Cerebellar nuclear complex (tissue), 1 donor: ENCODE measurements around the gene CCDC74A.
"Not testable (repeated sequence)": the region's sequence is repeated elsewhere in the genome, so short reads cannot be mapped to it uniquely, and the experiment has no call there.

ENCODE experiments used
- DNase-seq, 2 experiments: peaks; one replicate each; lab custom pipeline; 2025; lab: John Stamatoyannopoulos, UW

CCDC74A gene

DNA sequence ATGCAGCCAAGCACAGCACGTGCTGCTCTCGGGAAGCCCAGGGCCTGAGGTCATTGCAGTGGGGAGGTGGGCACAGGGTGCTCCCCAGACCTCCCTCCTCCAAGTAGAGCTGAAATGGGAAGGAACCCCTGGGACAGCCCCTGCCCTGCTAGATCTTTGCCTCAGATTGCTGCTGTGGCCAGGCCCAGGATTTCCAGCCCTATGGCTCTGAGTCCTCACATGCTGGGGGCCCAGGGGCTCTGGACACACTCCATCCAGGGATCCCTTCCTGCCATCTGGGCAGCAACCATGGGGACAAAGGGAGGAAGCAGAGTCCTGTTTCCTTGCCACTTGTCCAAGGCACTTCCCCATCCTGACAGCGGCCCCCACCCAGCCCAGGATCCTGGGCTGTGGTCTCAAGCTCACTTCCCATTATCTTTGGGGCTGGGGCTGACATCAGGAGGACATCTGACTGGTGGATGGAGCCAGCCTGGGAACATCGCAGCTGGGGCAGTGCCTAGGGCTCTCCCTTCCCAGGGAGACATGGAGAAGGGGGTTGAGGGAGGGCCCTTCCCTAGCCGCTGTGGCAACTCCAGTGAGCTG, 2.3 kb downstream of the CCDC74A start:
- DNase-seq = not testable (repeated sequence)

- DNase-seq = not testable (repeated sequence)
Measured at GRCh38 chr2:131530626-131531344, 3.1 kb downstream of the CCDC74A start.

GRCh38 chr2:131531547-131532185, 4.0 kb downstream of the CCDC74A start:
- DNase-seq = not testable (repeated sequence)

DNA sequence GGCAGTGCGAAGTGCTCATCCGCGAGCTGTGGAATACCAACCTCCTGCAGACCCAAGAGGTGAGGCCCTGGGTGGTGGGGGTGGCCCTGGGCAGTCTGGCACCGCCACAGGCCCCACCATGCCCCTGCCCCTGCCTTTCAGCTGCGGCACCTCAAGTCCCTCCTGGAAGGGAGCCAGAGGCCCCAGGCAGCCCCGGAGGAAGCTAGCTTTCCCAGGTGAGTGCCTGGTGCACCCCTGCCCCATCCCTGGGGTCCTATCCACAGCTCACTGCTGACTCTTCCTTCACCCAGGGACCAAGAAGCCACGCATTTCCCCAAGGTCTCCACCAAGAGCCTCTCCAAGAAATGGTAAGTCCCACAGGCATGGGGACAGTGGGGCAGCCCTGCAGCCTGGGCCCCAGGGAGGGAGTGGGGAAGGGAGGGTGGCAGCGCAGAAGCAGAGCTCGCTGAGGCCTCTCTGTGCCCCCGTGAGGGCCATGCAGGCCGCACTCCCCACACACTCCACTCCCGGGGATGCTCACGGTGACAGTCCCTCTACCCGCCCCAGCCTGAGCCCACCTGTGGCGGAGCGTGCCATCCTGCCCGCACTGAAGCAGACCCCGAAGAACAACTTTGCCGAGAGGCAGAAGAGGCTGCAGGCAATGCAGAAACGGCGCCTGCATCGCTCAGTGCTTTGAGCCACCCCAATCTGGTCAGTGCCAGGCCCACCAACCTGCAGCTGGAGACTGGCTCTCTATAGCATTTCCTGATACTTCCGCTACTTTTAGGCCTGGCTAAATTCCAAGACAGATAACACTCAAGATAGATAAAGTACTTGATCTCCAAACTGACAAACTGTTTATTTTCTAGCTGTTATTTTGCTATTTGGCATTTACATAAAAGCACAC, 5.3 kb downstream of the CCDC74A start:
- DNase-seq = not testable (repeated sequence)

DNA sequence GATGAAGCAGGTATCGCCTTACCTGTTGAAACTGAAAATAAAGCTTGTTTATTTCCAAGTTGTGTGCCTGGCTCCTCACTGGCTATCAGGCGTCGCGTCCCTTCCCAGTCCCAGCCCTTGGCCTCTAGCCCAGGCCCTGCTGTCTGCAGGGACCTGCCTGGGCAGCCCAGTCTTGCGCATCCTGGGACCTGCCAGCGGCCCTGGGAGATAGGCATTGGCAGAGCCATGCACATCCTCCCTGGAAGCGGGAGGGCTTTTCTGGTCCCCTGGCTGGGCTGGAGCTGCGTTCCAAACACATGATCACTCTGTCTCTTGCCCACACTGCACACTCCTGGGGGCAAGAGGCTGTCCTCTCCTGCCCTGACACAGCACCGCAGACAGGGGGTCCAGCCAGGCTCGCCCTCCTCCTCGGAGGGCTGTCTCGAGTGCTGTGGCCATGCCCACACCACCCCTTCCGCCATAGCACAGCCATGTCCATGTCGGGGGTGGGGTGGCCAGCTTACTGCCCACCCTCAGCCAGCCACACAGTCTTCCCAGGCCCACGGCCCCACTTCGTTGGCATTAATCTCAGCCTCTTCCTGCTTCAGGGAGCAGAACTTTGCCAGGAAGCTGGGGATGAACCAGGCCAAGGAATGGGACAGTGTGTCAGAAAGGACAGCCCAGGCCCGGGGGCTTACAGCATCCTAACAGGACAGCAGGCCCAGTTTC, 6.1 kb downstream of the CCDC74A start:
- DNase-seq = not testable (repeated sequence)

- DNase-seq = not testable (repeated sequence)
Measured at GRCh38 chr2:131534317-131534672, 6.6 kb downstream of the CCDC74A start.

- DNase-seq = not testable (repeated sequence)
Measured at GRCh38 chr2:131534965-131535364, 7.3 kb downstream of the CCDC74A start.

GRCh38 chr2:131535526-131535925, 7.8 kb downstream of the CCDC74A start:
- no peak for DNase-seq

DNA sequence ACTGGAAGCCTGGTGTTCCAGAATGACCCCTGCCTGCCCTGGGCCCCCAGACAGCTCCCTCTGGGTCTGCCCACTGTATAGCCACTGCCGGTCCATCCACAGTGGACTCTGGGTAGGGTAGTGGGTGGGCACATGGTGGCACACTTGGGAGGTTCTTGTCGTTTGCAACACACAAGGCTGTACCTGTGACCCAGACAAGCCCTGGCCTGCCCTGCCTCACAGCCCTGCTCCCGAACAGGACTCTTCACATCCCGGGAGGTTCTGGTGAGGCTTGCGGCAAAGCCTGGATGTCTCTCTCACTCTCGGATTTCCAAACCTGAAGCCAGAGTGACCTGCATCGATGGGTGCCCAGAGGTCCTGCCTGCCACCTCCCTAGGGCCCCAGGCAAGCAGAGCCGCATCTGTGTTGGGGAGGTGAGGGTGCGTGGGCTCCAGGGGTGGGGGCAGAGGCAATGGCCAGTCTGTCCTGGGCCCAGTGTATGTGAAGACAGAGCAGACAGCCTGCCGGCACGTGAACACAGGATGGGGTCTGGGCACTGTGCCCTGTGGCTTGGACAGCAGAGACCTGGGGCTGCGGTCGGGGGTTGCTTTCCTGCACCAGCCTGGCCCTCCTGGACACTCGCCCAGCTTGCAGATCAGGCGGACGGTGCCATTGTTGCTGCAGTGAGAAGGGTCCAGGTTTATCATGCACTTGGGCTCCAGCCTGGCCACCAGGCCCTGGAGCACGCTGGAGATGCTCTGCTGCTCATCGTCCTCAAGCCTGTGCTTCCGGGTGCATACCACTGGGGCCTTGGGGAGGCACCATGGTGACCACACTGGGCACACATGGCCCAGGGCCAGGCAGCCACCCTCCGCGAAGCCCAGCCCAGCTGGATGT, 8.5 kb downstream of the CCDC74A start:
- DNase-seq = not testable (repeated sequence)

DNA sequence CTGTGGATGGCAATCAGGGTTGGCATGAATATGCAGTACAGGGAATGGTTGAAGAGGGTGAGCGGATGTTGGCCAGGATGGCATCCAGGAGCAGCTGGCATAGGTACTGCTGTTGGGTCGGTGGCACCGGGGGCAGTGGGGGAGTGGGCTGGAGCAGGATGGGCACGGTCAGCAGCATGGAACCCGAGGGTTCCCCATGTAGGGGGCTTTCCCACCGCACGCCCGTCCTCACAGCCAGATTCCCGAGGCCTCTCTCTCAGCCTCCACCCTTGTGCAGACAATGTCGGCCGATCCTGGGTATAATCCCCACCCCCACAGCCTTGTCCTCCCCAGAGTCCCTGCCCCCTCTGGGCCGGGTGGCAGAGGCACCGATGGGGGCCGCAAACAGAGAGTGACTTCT, 9.2 kb downstream of the CCDC74A start:
- DNase-seq = not testable (repeated sequence)

GRCh38 chr2:131538856-131539255, 11.2 kb downstream of the CCDC74A start:
- not testable (repeated sequence) for DNase-seq

- no peak for DNase-seq
Measured at GRCh38 chr2:131542438-131543384, 15.0 kb downstream of the CCDC74A start.

- no peak for DNase-seq
Measured at GRCh38 chr2:131543385-131543891, 15.8 kb downstream of the CCDC74A start.

GRCh38 chr2:131544006-131544812, 16.5 kb downstream of the CCDC74A start:
- not testable (repeated sequence) for DNase-seq

DNA sequence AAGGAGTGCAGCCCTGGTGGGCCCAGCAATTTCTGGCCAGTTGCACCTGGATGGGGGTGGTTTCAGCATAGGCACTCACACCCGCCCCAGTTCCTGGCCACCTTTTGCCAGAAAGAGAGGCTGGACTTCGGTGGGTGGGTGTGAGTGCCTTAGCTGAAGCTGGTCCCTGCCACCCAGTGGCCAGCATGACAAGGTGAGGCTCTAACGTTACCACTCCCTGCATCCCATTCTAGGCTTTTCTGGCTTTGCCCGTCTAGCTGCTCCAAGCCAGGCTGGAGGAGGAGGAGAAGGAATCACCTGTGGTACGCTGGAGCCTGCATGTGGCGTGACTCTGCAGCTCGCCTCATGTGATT, 17.1 kb downstream of the CCDC74A start:
- not testable (repeated sequence) for DNase-seq

DNA sequence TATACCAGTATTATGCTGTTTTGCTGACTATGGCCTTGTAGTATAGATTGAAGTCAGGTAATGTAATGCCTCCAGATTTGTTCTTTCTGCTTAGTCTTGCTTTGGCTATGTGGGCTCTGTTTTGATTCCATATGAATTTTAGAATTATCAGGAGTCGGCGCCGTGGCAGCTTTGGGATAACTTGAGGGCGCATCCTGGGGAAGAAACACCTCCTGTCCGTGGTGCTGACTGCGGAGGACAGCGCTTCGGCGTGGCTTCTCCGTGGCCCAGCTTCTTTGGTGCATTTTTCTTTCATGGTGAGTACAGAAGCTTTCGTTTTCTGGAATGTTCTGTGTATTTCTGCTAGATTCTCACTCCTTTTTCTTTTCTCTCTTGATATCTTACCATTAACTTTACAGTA, 25.2 kb downstream of the CCDC74A start:
- DNase-seq = no peak

- no peak for DNase-seq
Measured at GRCh38 chr2:131556998-131557397, 29.3 kb downstream of the CCDC74A start.

DNA sequence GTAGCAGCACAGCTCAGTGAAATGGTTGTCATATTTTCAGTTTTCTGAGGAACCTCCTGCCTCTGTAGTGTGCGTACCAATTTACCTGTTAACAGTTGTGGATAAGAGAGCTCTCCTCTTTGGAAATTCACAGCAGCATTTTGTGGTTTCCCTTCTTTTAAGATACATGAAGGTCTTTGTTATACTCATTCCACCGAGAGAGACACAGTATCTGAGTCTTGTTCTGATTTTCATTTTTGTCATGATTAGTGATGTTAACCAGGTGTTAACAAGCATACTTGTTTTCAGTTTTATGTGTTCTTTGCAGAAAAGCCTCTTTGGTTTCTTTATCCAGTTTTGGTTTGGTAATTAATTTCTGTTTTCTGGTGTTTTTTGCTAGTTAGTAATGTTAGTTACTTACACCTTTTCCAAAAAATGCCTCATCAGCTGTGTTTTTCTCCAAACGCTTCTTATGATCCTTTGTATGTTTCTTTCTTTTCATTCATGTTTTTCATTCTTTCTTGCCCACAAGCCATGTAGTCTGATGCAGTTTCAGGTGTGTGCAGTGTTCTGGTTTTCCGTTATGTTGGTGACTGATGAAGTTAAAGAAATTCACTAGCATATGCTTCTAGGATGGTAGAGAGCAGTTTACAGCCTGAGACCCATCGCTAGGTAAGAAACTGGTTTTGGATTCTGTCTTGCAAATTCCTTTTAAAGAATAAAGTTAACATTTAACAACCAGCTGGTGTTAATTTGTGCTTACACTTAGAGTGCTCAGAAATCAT, 30.1 kb downstream of the CCDC74A start:
- no peak for DNase-seq
